Measurements from ENCODE around the gene MTM1.

MTM1 gene

DNA sequence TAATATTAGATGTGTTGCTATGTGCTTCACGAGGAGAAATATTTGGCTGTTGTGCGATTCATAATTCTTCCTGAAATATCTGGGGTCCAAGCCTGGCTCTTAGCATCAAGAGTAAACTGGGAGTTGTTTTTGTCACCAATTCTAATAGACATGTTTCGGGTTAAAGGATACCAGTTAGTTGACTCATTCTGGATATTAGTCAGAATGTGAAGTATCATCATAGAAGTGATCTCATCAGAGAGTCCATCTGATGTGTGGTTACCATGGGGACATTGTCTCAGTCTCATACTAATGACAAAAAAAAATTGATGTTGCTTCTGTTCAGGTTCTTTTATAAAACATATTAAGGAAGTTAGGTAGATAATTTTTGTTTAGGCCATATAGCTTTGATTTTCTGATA, 67.5 kb downstream of the MTM1 start:
- DNase-seq (ENCODE audit: insufficient read length, low spot score) (no peak), FAIRE-seq (no peak)
- TF ChIP-seq, protein P1, sequence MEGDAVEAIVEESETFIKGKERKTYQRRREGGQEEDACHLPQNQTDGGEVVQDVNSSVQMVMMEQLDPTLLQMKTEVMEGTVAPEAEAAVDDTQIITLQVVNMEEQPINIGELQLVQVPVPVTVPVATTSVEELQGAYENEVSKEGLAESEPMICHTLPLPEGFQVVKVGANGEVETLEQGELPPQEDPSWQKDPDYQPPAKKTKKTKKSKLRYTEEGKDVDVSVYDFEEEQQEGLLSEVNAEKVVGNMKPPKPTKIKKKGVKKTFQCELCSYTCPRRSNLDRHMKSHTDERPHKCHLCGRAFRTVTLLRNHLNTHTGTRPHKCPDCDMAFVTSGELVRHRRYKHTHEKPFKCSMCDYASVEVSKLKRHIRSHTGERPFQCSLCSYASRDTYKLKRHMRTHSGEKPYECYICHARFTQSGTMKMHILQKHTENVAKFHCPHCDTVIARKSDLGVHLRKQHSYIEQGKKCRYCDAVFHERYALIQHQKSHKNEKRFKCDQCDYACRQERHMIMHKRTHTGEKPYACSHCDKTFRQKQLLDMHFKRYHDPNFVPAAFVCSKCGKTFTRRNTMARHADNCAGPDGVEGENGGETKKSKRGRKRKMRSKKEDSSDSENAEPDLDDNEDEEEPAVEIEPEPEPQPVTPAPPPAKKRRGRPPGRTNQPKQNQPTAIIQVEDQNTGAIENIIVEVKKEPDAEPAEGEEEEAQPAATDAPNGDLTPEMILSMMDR (IDR thresholded peaks at IDR 0.05; ENCODE audit: insufficient read depth, missing control alignments): no peak

DNA sequence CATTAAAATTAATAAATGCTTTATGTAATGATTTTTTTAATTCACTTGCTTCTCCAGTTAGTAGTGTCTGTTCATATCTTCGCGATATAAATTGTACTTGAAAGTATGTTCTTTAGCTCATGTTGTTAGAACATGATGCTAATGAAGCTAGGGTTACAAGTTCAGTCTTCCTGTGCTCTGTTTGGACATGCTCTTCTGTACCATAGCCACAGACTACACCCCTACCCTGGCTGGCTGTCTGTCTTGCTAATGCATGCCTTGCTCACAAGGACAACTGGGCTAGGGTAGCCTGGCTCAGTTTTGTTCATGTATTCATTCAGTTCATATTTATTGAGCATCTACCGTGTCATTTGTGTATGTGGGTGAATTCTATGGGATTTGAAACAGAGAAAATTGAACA, 74.0 kb downstream of the MTM1 start:
- TF ChIP-seq, protein P1 (IDR thresholded peaks at IDR 0.05; ENCODE audit: insufficient read depth, missing control alignments): no peak
- DNase-seq (ENCODE audit: insufficient read length, low spot score): no peak
- no peak for FAIRE-seq

DNA sequence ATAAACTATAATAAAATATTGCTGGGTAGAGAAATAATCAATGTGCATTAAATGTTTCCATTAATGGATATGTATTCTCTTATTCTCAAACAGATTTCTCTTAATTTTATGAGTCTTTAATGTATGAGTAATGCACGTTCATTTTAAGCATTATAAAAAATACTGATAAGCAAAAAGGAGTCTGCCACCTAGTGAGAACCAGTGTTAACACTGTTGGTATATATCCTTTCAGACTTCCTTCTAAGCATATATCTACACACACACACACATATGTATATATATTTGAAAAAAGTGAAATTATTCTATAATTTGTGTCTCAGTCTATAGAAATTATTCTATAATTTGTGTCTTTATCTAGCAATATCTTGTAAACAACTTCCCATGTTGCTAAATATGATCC, 74.8 kb downstream of the MTM1 start:
- TF ChIP-seq, protein P1 (IDR thresholded peaks at IDR 0.05; ENCODE audit: insufficient read depth, missing control alignments): peak; percentile 25
- DNase-seq (ENCODE audit: insufficient read length, low spot score): no peak
- FAIRE-seq: no peak

DNA sequence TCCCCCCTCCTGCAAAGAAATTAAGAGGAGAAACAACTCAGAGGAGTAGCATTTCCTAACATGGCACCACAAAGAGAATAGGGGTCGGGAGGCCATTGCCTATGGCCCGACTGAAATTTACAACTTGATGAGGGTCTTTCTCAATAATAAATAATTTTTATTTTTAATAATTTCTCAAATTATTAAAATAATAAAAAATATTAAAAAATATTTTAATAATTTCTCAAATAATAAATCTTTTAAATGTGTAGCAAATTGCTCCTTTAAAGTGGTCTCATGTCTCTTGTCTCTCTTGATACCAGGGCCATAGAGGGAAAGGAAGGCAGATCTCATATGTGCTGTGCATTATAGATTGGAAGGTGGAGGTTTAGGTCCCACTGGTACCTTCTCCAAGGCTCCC, 75.5 kb downstream of the MTM1 start:
- TF ChIP-seq, protein P1 (IDR thresholded peaks at IDR 0.05; ENCODE audit: insufficient read depth, missing control alignments): no peak
- FAIRE-seq (no peak), DNase-seq (ENCODE audit: insufficient read length, low spot score) (no peak)

DNA sequence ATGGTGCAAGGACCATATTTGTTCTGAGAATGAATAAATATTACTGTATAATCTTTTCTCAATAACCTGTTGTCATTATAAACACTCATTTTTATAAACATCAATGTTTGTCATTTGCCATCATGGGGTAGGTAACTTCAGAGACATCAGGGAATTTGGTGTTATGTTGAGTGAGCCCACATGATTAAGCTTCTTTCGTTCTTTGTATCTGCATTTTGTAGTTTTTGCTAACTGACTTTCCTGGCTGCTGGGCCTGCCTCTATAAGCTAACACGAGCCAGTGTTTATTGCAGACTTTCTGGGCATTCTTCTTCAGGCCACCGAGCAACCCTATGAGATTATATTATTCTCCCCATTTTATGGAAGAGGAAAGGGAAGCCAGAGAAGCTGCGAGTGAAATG, 76.0 kb downstream of the MTM1 start:
- no peak for FAIRE-seq
- DNase-seq (ENCODE audit: insufficient read length, low spot score): no peak
- TF ChIP-seq, protein P1 (IDR thresholded peaks at IDR 0.05; ENCODE audit: insufficient read depth, missing control alignments): no peak

DNA sequence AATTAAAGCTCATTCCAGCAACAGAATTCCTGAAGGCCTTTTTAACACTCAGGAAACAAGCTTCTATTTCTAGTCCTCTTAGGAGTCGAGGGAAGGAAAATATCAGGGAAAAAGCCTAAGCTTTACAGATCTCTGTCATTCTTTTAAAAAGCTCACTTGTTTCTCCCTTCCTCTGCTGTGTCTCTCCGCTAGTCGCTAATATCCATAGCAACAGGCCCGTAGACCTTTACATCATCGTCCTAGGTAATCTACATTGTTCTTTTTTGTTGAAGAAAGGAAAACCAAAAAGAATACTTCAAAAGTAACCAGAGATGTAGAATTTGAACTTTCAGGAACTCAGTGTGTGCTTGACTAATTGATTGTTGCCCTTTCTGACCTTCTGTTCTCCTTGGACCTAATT, 78.9 kb downstream of the MTM1 start:
- FAIRE-seq (no peak), DNase-seq (ENCODE audit: insufficient read length, low spot score) (no peak)
- TF ChIP-seq, protein P1 (IDR thresholded peaks at IDR 0.05; ENCODE audit: insufficient read depth, missing control alignments): no peak

DNA sequence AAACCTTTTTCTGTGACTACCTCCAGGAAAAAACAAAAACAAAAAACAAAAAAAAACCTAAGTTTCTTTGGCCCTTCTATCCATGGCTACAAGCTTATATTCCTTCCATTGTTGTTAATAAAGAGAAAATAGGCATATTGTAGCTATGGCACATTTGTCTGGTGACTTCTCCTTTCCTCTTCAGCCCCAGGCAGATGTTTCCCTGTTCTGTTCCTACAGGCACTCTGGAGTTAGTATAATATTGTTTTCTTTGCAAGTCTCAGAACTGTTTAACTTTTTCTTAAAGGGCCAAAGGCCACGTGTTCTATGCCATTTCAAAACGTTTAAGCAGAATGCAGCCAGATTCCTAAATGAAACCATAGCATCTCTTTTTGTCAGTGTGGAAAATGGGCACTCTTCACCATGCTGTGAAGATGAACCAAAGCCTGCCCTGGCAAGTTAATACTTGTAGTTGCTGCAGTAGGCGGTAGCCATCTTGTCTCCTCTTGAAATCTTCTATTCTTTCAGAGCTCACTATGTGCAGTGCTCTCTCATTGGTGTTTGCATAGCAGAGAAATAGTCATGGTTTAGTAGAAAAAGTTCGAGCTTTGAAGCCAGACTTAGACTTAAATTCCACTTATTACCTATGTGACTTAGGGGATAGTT, 80.0 kb downstream of the MTM1 start:
- no peak for DNase-seq (ENCODE audit: insufficient read length, low spot score)
- no peak for FAIRE-seq
- TF ChIP-seq, protein P1 (IDR thresholded peaks at IDR 0.05; ENCODE audit: insufficient read depth, missing control alignments): no peak

Data from D721Med (cell line).